ENCODE data around the gene SLC22A31. TPM values are rescaled to one million over a fixed set of nuclear protein-coding genes. Genes with fewer than 3 reads are reported as not detected.
"Not testable (repeated sequence)": the region's sequence is repeated elsewhere in the genome, so short reads cannot be mapped to it uniquely, and the experiment has no call there.

The SLC22A31 gene
- 0.17 and 0.26 TPM in 2 replicates for total RNA-seq
- polyA plus RNA-seq = 0.24 TPM in 1 of 2 replicates, not detected in the other
- 0.10 and 0.28 TPM in 2 replicates for polyA plus RNA-seq (2012)
- polyA minus RNA-seq (ENCODE audit: low replicate concordance) = not detected in 2 replicates

DNA sequence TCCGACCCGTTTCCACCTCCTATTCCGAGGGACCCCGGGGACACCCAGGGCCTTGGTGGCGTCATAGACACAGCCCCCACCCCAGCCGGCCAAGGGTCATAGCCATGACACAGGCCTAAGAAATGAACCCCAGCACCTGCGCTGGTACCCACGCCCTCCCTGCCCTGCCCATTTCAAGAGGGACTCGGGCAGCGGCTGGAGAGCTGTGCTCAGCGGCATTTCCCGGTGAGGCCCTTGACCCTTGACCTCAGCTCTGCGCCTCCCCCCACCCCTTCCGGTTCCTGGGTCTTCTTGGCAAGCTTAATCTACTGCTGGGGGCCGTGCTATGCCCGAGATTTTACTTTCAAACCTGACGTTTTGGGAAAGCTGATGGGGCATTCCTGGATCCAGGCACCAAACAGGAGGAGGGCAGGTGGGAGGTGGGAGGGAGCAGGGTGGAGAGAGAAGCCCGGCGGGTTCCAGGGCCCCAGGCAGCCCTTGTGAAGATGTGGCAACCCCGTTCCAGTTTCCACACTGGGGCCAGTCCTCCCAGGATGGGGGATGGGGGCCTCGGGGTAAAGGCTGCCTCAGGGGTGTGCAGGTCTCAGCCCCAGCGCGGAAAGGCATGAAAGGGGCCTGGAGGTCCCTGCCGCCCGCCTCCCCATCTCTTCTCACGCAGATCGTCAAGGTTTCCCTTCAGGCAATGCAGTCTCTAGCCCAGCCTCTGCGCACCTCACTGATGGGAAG lies at the start of gene SLC22A31:
Gene SLC22A31 (minus strand): TSS at position 414 of the 726 bp plus-strand sequence. CDS start 36 bp downstream, at position 378.
- peaks cover 32% of the 10 kb centered on the region for H3K27me3 ChIP-seq (ENCODE audit: control insufficient read depth, insufficient read depth, low read length)

DNA sequence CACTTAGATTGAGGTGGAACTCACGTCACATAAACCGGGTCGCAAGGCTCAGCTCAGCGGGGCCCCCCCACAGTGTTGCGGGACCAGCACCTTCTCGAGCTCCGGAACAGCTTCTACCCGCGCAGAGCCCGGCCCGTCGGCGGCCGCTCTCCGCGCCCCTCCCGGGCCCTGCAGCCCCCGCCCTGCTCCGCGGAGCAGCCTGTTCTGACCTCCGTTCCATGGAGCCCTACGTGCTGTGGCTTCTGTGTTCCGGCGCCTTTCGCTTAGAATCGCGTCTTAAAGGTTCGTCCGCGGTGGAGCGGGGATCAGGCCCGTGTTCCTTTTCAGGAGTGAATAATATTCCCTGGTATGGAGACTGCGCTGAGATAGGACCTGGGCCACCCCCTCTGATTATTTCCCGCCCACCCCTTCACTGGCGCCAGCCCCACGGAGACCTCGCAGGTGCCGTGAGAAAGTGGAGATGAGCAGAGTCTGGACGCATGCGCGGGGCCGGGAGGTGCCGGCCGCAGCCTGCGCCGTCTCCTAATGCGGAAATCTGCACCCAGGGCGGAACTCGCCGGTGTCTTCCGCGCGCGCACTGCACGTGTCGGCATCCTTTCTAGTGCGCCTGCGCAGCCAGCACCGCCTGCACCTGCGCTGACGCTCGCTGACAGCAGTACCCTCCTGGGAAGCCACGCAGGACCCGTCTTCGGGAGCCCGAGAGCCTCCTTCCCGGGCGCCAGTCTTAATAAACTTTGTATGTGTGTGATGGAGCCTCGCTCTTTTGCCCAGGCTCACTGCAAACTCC lies 48.1 kb upstream of the SLC22A31 start:
- Histone ChIP-seq H3K4me2 (ENCODE audit: extremely low read depth, insufficient read depth, low read length) (no peak overlapping the region), H3K36me3 (ENCODE audit: control insufficient read depth, insufficient read depth, low read length) (no peaks in the 10 kb centered on the region), H4K20me1 (ENCODE audit: control insufficient read depth, extremely low read depth, insufficient read depth, low read length) (no peaks in the 10 kb centered on the region), H3K79me2 (ENCODE audit: control insufficient read depth, insufficient read depth, low read length) (no peaks in the 10 kb centered on the region), H3K4me1 (ENCODE audit: control insufficient read depth, extremely low read depth, insufficient read depth, low read length) (peaks cover 4% of the 10 kb centered on the region), H3K9ac (ENCODE audit: insufficient read depth, low read length) (no peak overlapping the region), H3K27me3 (ENCODE audit: control insufficient read depth, insufficient read depth, low read length) (no peaks in the 10 kb centered on the region), H2AFZ (ENCODE audit: low read length) (no peak overlapping the region), H3K9me3 (ENCODE audit: control insufficient read depth, insufficient read depth, low read depth, low read length) (no peaks in the 10 kb centered on the region), H3K4me3 (replicated peaks in 1 of 4; ENCODE audit: control extremely low read depth in 1 of 4, insufficient read depth in 1 of 4, low read depth in 3 of 4, low read length in 4 of 4) (peak overlapping the region in 2 of 4 experiments; percentile 29 to 40), H3K27ac (ENCODE audit: insufficient read depth, low read length) (no peak overlapping the region)
- TF ChIP-seq, protein P1, sequence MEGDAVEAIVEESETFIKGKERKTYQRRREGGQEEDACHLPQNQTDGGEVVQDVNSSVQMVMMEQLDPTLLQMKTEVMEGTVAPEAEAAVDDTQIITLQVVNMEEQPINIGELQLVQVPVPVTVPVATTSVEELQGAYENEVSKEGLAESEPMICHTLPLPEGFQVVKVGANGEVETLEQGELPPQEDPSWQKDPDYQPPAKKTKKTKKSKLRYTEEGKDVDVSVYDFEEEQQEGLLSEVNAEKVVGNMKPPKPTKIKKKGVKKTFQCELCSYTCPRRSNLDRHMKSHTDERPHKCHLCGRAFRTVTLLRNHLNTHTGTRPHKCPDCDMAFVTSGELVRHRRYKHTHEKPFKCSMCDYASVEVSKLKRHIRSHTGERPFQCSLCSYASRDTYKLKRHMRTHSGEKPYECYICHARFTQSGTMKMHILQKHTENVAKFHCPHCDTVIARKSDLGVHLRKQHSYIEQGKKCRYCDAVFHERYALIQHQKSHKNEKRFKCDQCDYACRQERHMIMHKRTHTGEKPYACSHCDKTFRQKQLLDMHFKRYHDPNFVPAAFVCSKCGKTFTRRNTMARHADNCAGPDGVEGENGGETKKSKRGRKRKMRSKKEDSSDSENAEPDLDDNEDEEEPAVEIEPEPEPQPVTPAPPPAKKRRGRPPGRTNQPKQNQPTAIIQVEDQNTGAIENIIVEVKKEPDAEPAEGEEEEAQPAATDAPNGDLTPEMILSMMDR (conservative IDR thresholded peaks at IDR 0.05 in 1 of 2, IDR thresholded peaks at IDR 0.05 in 1 of 2; ENCODE audit: low read depth in 1 of 2, low read length in 2 of 2) = no peak
- TF ChIP-seq EZH2 (IDR thresholded peaks at IDR 0.05; ENCODE audit: low read length, missing control alignments) = no peak
- DNase-seq (ENCODE audit: low read depth in 2 of 2) = no peak

More for the DNA sequence above, at the start of gene SLC22A31:
- Histone ChIP-seq H3K4me1 (ENCODE audit: control insufficient read depth, extremely low read depth, insufficient read depth, low read length) (no peaks in the 10 kb centered on the region), H4K20me1 (ENCODE audit: control insufficient read depth, extremely low read depth, insufficient read depth, low read length) (no peaks in the 10 kb centered on the region), H3K36me3 (ENCODE audit: control insufficient read depth, insufficient read depth, low read length) (no peaks in the 10 kb centered on the region), H3K27ac (ENCODE audit: insufficient read depth, low read length) (no peak within 1 kb of the TSS), H3K79me2 (ENCODE audit: control insufficient read depth, insufficient read depth, low read length) (no peaks in the 10 kb centered on the region), H3K9ac (ENCODE audit: insufficient read depth, low read length) (no peak within 1 kb of the TSS), H3K9me3 (ENCODE audit: control insufficient read depth, insufficient read depth, low read depth, low read length) (no peaks in the 10 kb centered on the region), H3K4me2 (ENCODE audit: extremely low read depth, insufficient read depth, low read length) (peak within 1 kb of the TSS; percentile 51), H2AFZ (ENCODE audit: low read length) (no peak within 1 kb of the TSS), H3K4me3 (replicated peaks in 1 of 4; ENCODE audit: control extremely low read depth in 1 of 4, insufficient read depth in 1 of 4, low read depth in 3 of 4, low read length in 4 of 4) (peak within 1 kb of the TSS in 1 of 4 experiments; percentile 28)
- TF ChIP-seq EZH2 (IDR thresholded peaks at IDR 0.05; ENCODE audit: low read length, missing control alignments) = peak; percentile 88
- TF ChIP-seq, protein P1 (conservative IDR thresholded peaks at IDR 0.05 in 1 of 2, IDR thresholded peaks at IDR 0.05 in 1 of 2; ENCODE audit: low read depth in 1 of 2, low read length in 2 of 2) = no peak
- DNase-seq (ENCODE audit: low read depth in 2 of 2) = no peak

DNA sequence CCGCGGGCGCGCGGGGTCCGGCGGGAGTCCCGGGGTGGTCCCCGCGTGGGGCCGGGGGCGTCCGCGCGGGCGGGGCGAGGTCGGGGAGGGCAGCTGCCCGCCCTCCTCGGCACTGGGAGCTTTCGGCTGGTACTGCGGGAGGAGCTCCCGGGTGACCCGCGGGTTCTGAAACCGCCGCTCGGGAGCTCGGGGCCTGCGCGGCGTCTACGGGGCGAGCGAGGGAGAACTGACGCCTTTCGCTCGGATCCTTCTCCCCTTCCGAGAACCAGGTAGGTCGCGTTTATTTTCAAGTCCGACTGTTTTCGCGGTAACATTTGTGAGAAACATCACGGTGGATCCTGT lies 47.4 kb upstream of the SLC22A31 start:
- not testable (repeated sequence) for H3K27me3 ChIP-seq (ENCODE audit: control insufficient read depth, insufficient read depth, low read length); H3K9me3 ChIP-seq (ENCODE audit: control insufficient read depth, insufficient read depth, low read depth, low read length); H4K20me1 ChIP-seq (ENCODE audit: control insufficient read depth, extremely low read depth, insufficient read depth, low read length); H3K79me2 ChIP-seq (ENCODE audit: control insufficient read depth, insufficient read depth, low read length); H3K36me3 ChIP-seq (ENCODE audit: control insufficient read depth, insufficient read depth, low read length); DNase-seq (ENCODE audit: low read depth in 2 of 2); H3K27ac ChIP-seq (ENCODE audit: insufficient read depth, low read length); H3K4me1 ChIP-seq (ENCODE audit: control insufficient read depth, extremely low read depth, insufficient read depth, low read length); H3K9ac ChIP-seq (ENCODE audit: insufficient read depth, low read length)
- Histone ChIP-seq H2AFZ (ENCODE audit: low read length) (peak overlapping the region; percentile 10), H3K4me2 (ENCODE audit: extremely low read depth, insufficient read depth, low read length) (peak overlapping the region; percentile 32), H3K4me3 (replicated peaks in 1 of 4; ENCODE audit: control extremely low read depth in 1 of 4, insufficient read depth in 1 of 4, low read depth in 3 of 4, low read length in 4 of 4) (peak overlapping the region in 3 of 4 experiments; percentile 29 to 45 (median 40))

Data from fibroblast of lung (primary cell).